Trophoblast cell (in vitro differentiated cells and primary cell): Measurements from ENCODE around the gene MUC5B.

Source experiments
- DNase-seq, 2 donors: peaks; one replicate each; pipeline ENCODE4 v3.0.0-alpha.2; 2016
- H2AFZ ChIP-seq: 2 replicates; pipeline ENCODE4 v1.6.1; 2013; ENCODE audit warnings: low read length, moderate library complexity, mild to moderate bottlenecking; ENCODE audit not compliant: insufficient read depth, poor library complexity
- H2AK5ac ChIP-seq: 2 replicates; pipeline ENCODE4 v1.6.1; 2013; ENCODE audit warnings: mild to moderate bottlenecking, low read length
- H2BK120ac ChIP-seq: 2 replicates; pipeline ENCODE4 v1.6.1; 2013; ENCODE audit warnings: low read length, mild to moderate bottlenecking, moderate library complexity; ENCODE audit not compliant: insufficient read depth, poor library complexity
- H2BK12ac ChIP-seq: 2 replicates; pipeline ENCODE4 v1.6.1; 2013; ENCODE audit warnings: mild to moderate bottlenecking, low read length, moderate library complexity
- H2BK5ac ChIP-seq: 2 replicates; pipeline ENCODE4 v1.6.1; 2013; ENCODE audit warnings: low read length, low read depth, moderate library complexity, mild to moderate bottlenecking; ENCODE audit not compliant: poor library complexity
- H3K14ac ChIP-seq: 2 replicates; pipeline ENCODE4 v1.6.1; 2013; ENCODE audit warnings: mild to moderate bottlenecking, low read length
- H3K18ac ChIP-seq: 2 replicates; pipeline ENCODE4 v1.6.1; 2013; ENCODE audit warnings: mild to moderate bottlenecking, low read length
- H3K23ac ChIP-seq: 2 replicates; pipeline ENCODE4 v1.6.1; 2013; ENCODE audit warnings: low read length
- H3K27ac ChIP-seq: 2 replicates; pipeline ENCODE4 v1.5.1; 2013; ENCODE audit warnings: low read depth, mild to moderate bottlenecking, inconsistent platforms, low read length, moderate library complexity
- H3K27me3 ChIP-seq: 2 replicates; pipeline ENCODE4 v1.6.1; 2013; ENCODE audit warnings: inconsistent platforms, mild to moderate bottlenecking, low read length, moderate library complexity; ENCODE audit not compliant: insufficient read depth
- H3K36me3 ChIP-seq, 2 experiments: 1 replicate in 1 of 2; 2 replicates in 1 of 2; pipeline ENCODE4 v1.6.1; 2013; ENCODE audit warnings: low read length in 2 of 2, mild to moderate bottlenecking in 2 of 2, moderate library complexity in 1 of 2; ENCODE audit not compliant: insufficient read depth in 2 of 2, control insufficient read depth in 1 of 2
- H3K4ac ChIP-seq: 2 replicates; pipeline ENCODE4 v1.6.1; 2013; ENCODE audit warnings: low read depth, mild to moderate bottlenecking, low read length, moderate library complexity
- H3K4me1 ChIP-seq, 2 experiments: 1 replicate in 1 of 2; 2 replicates in 1 of 2; pipeline ENCODE4 v1.6.1; 2013; ENCODE audit warnings: low read length in 2 of 2, mild to moderate bottlenecking in 2 of 2, moderate library complexity in 1 of 2; ENCODE audit not compliant: insufficient read depth in 2 of 2, control insufficient read depth in 1 of 2
- H3K4me2 ChIP-seq: 2 replicates; pipeline ENCODE4 v1.6.1; 2013; ENCODE audit warnings: inconsistent platforms, mild to moderate bottlenecking, low read length, moderate library complexity
- H3K4me3 ChIP-seq: 2 replicates; pipeline ENCODE4 v1.5.1; 2013; ENCODE audit warnings: mild to moderate bottlenecking, low read depth, low read length, inconsistent platforms
- H3K79me1 ChIP-seq: one replicate; pipeline ENCODE4 v1.6.1; 2013; ENCODE audit warnings: low read length
- H3K79me2 ChIP-seq: 2 replicates; pipeline ENCODE4 v1.6.1; 2013; ENCODE audit warnings: low read length, mild to moderate bottlenecking; ENCODE audit not compliant: control insufficient read depth, insufficient read depth, poor library complexity
- H3K9ac ChIP-seq: 2 replicates; pipeline ENCODE4 v1.6.1; 2013; ENCODE audit warnings: mild to moderate bottlenecking, low read length
- H3K9me3 ChIP-seq: 2 replicates; pipeline ENCODE4 v1.6.1; 2013; ENCODE audit warnings: low read depth, mild to moderate bottlenecking, control low read depth, inconsistent platforms, low read length; ENCODE audit not compliant: insufficient read depth
- H4K12ac ChIP-seq: 2 replicates; pipeline ENCODE4 v1.6.1; 2013; ENCODE audit warnings: low read depth, mild to moderate bottlenecking, low read length, moderate library complexity
- H4K8ac ChIP-seq: 2 replicates; pipeline ENCODE4 v1.6.1; 2013; ENCODE audit warnings: low read depth, mild to moderate bottlenecking, low read length, moderate library complexity
- H4K91ac ChIP-seq: one replicate; pipeline ENCODE4 v1.6.1; 2013; ENCODE audit warnings: low read depth, mild to moderate bottlenecking, low read length, moderate library complexity
- WGBS: extraction: QIAGEN DNeasy Blood & Tissue Kit; methylation state at CpG from one replicate; pipeline ENCODE4 v1.1.7; 2013; ENCODE audit warnings: missing lambda C conversion rate; ENCODE audit not compliant: insufficient read length, insufficient coverage; ENCODE audit errors: extremely low coverage; 5-methylcytosine and 5-hydroxymethylcytosine counted together

Gene MUC5B

DNA sequence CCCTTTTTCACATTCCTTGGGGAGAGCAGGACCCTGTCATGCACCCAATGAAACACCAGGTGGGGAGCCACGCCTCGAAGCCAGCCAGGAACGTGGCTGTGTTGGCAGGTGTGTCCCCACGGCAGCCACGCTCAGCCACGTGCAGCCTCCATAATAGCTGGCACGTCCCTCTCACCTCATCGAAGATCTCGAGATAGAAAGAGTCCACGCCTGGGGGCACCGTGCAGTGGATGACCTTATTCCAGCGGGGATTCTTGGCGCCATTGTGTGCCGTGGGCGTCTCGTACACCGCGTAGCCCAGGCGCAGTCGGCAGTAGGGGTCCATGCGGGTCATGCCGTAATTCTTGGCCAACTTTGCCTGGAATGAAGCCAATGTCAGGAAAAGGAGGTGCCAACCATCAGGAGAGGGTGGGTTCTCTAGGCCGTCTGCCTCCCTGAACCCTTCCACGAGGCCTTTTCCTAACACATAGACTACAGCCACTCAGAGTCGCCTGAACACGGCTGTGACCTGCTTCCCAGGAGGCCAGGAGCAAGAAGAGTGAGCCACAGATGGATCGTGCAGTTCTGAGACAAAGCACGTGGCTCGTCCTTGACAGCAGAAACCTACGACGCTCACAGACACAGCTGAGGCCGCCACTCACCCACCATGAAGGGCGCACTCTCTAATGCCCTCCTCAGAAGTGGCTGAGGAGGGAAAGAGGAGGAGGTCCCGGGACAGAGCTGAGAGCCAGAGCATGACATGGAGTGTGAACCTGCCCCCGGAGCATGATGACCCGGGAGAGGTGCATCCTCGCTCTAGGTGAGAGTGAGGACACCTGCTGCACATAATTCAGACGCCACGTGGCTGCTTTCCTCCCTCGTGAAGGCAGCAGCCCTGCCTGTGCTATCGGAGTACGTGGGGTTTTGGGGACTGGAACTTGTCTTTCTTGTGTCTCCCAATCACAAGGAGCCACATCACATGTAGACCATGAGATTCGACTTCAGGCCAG, 67.5 kb downstream of the MUC5B start:
- H2BK5ac ChIP-seq, result no peak overlapping the region
- no peaks in the 10 kb centered on the region for H3K79me2 ChIP-seq
- no peak overlapping the region for H3K23ac ChIP-seq
- no CpG with 5 or more reads among the region's 43 CpGs for WGBS
- no peak overlapping the region for H3K18ac ChIP-seq
- H3K14ac ChIP-seq, result no peak overlapping the region
- H4K91ac ChIP-seq, result no peak overlapping the region
- no peaks in the 10 kb centered on the region for H3K79me1 ChIP-seq
- H2AFZ ChIP-seq, result no peak overlapping the region
- no peak overlapping the region for H2AK5ac ChIP-seq
- DNase-seq, result no peak
- no peak overlapping the region for H3K9ac ChIP-seq
- H3K36me3 ChIP-seq, result peaks cover 78 to 79% of the 10 kb centered on the region in 2 experiments
- H4K8ac ChIP-seq, result no peak overlapping the region
- no peak overlapping the region for H3K4me3 ChIP-seq
- no peaks in the 10 kb centered on the region for H3K4me1 ChIP-seq
- H3K4me2 ChIP-seq, result no peak overlapping the region
- H2BK120ac ChIP-seq, result no peak overlapping the region
- H3K4ac ChIP-seq, result no peak overlapping the region
- H4K12ac ChIP-seq, result no peak overlapping the region
- no peaks in the 10 kb centered on the region for H3K27me3 ChIP-seq
- H3K27ac ChIP-seq, result no peak overlapping the region
- peaks cover 4% of the 10 kb centered on the region for H3K9me3 ChIP-seq
- no peak overlapping the region for H2BK12ac ChIP-seq

DNA sequence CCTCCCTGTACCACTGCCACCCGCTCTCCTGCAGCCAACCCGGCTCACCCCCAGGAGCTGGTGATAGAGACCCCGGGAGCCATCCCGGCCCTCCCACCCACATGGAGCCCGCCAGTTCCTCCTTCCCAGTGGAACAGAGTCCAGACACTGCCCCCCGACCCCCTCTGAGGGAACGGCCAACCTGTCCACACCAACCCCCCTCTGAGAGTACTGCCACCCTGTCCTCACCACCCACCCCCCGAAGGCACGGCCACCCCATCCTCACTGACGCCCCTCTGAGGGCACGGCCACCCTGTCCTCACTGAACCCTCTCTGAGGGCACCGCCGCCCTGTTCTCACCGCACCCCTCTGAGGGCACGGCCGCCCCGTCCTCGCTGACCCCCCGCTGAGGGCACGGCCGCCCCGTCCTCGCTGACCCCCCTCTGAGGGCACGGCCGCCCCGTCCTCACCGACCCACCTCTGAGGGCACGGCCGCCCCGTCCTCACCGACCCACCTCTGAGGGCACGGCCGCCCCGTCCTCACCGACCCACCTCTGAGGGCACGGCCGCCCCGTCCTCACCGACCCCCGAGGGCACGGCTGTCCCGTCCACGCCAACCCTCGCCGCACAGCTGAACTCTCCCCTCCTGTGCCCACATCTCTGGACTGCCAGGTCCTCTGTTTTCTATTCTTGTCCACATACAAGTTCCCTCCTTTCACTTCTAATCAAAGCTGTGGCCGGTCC, 68.6 kb downstream of the MUC5B start:
- no peak overlapping the region for H3K9ac ChIP-seq
- no peak overlapping the region for H4K12ac ChIP-seq
- H4K8ac ChIP-seq, result no peak overlapping the region
- no peak overlapping the region for H2BK5ac ChIP-seq
- no peak overlapping the region for H4K91ac ChIP-seq
- no peak overlapping the region for H2AFZ ChIP-seq
- no peak overlapping the region for H3K4me3 ChIP-seq
- H3K14ac ChIP-seq, result no peak overlapping the region
- no peak overlapping the region for H2BK12ac ChIP-seq
- H2BK120ac ChIP-seq, result no peak overlapping the region
- H3K18ac ChIP-seq, result no peak overlapping the region
- H2AK5ac ChIP-seq, result no peak overlapping the region
- H3K9me3 ChIP-seq, result peaks cover 2% of the 10 kb centered on the region
- H3K23ac ChIP-seq, result no peak overlapping the region
- WGBS, result no CpG with 5 or more reads among the region's 46 CpGs
- H3K79me1 ChIP-seq, result no peaks in the 10 kb centered on the region
- no peaks in the 10 kb centered on the region for H3K4me1 ChIP-seq
- H3K4ac ChIP-seq, result no peak overlapping the region
- peaks cover 77 to 78% of the 10 kb centered on the region in 2 experiments for H3K36me3 ChIP-seq
- H3K27ac ChIP-seq, result no peak overlapping the region
- no peaks in the 10 kb centered on the region for H3K27me3 ChIP-seq
- no peak overlapping the region for H3K4me2 ChIP-seq
- DNase-seq, result no peak
- no peaks in the 10 kb centered on the region for H3K79me2 ChIP-seq

DNA sequence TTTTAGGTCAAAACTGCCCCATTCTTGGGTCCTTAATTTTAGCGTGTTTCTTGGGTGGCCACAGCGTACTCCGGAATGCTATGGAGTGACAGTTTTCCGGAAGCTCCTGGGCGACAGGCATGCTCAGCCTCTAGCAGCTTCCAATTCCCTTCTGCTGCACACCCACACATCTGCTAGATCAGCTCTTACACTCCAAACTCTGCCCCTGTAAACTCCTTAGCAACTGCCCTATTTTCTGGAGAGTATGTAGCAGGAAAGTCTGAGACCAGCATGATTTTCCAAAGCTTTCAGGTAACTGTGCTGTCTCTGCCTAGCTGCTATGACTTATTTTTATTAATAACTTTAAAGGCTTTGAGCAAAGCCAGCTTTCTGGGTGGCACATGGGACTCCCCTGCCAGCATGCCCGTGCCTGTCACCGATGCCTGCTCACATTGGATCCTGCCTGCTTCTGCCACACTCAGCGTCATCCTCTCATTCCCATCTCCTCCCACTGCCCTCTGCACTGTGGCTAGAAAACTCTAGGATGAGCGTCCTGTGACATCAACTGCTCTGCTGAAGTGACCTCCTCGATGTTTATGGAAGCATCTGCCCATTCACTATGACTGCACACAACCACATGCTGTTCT, 69.3 kb downstream of the MUC5B start:
- H2AFZ ChIP-seq, result no peak overlapping the region
- no peak overlapping the region for H4K91ac ChIP-seq
- no peak overlapping the region for H2BK120ac ChIP-seq
- no peak overlapping the region for H4K12ac ChIP-seq
- no peak overlapping the region for H3K4ac ChIP-seq
- no peak overlapping the region for H2BK5ac ChIP-seq
- no peak overlapping the region for H3K9ac ChIP-seq
- H3K79me2 ChIP-seq, result no peaks in the 10 kb centered on the region
- H3K23ac ChIP-seq, result no peak overlapping the region
- no peak overlapping the region for H4K8ac ChIP-seq
- H3K14ac ChIP-seq, result no peak overlapping the region
- H3K9me3 ChIP-seq, result peaks cover 2% of the 10 kb centered on the region
- H3K79me1 ChIP-seq, result no peaks in the 10 kb centered on the region
- H3K4me3 ChIP-seq, result no peak overlapping the region
- H3K4me2 ChIP-seq, result no peak overlapping the region
- H3K36me3 ChIP-seq, result peaks cover 73 to 74% of the 10 kb centered on the region in 2 experiments
- no peaks in the 10 kb centered on the region for H3K4me1 ChIP-seq
- H2AK5ac ChIP-seq, result no peak overlapping the region
- no peak overlapping the region for H2BK12ac ChIP-seq
- no peak for DNase-seq
- H3K27ac ChIP-seq, result no peak overlapping the region
- no peak overlapping the region for H3K18ac ChIP-seq
- no peaks in the 10 kb centered on the region for H3K27me3 ChIP-seq
- WGBS, result no CpG with 5 or more reads among the region's 10 CpGs
